Mesothelial cell of epicardium (in vitro differentiated cells): ENCODE measurements around the gene ANAPC2. TPM values are rescaled to one million over a fixed set of nuclear protein-coding genes. Genes with fewer than 3 reads are reported as not detected.

Experiments used
- DNase-seq, 2 experiments: peaks; one replicate each; pipeline ENCODE4 v3.0.0; 2021; ENCODE audit warnings: low spot score in 2 of 2; ENCODE audit not compliant: unreplicated experiment in 2 of 2
- H3K27ac Mint-ChIP-seq: 2 replicates; pipeline ENCODE4 v1.8.0; 2021; ENCODE audit warnings: mixed read lengths
- H3K27me3 Mint-ChIP-seq: 2 replicates; pipeline ENCODE4 v1.8.0; 2021; ENCODE audit warnings: low read depth, mixed read lengths
- H3K36me3 Mint-ChIP-seq: 2 replicates; pipeline ENCODE4 v1.8.0; 2021; ENCODE audit warnings: mixed read lengths
- H3K4me1 Mint-ChIP-seq: 2 replicates; pipeline ENCODE4 v1.8.0; 2021; ENCODE audit warnings: mixed read lengths
- H3K4me3 Mint-ChIP-seq: 2 replicates; pipeline ENCODE4 v1.8.0; 2021; ENCODE audit warnings: mild to moderate bottlenecking, moderate library complexity, mixed read lengths
- H3K9me3 Mint-ChIP-seq: 2 replicates; pipeline ENCODE4 v1.8.0; 2021; ENCODE audit warnings: mixed read lengths
- microRNA-seq: library from miRNA; unstranded; fragments of <30 nt; microRNA quantifications from one replicate; pipeline ENCODE4 v1.2.0, GENCODE V29; 2021; ENCODE audit warnings: inconsistent platforms, mixed read lengths
- total RNA-seq: library from RNA; stranded (reverse); gene quantifications from 3 replicates; pipeline ENCODE4 v1.2.1, GENCODE V29; 2021
- TF ChIP-seq, protein P1 (sequence below): fragments of 200-600 bp; sonication (generic); IDR thresholded peaks from one replicate; pipeline ENCODE4 v1.5.0; 2021; ENCODE audit warnings: antibody characterized with exemption; ENCODE audit not compliant: unreplicated experiment

Gene ANAPC2
- total RNA-seq, 1 donor from 2014 or later, result 89.3 TPM

DNA sequence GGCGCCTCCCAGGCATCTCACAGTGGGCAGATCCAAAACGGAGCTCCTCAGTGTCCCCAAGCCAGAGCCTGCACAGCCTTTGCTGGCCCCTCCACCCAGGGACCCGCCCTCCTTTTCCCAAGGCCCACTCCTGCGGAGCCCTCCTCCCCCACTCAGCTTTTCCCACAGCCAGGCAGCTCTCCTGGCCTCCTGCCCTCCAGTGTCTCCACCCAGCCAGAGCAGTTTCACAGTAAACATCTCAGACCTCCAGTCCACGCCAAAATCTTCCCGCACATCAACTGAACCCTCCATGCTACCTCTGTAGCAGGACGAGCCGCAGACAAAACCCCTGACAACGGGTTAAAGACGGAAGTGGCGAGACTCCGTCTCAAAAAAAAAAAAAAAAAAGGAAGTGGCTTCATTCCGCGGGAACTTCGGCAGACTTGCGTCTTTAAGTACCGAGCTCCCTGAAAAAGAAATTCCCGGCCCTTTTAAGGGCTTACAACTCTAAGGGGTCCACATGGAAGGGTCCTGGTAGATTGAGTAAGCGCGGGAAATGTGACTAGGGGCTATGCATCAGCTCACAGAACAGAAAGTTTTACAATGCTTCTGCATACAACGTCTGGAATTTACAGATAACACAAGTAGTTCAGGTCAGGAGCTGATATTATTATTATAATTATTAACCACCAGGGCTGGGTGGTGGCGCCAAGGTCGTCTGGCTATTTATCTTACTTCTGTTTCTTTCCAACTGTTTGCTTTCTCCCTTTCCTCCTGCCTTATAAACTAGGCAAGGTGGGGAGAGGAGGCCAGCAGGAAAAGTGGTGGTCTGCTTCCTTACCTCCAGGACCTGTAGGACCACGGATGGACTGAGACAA, 60.8 kb downstream of the ANAPC2 start:
- Mint-ChIP-seq H3K4me3 (peak overlapping the region; percentile 83), H3K36me3 (peaks cover 2% of the 10 kb centered on the region), H3K4me1 (peaks cover 21% of the 10 kb centered on the region), H3K9me3 (no peaks in the 10 kb centered on the region), H3K27me3 (peaks cover 5% of the 10 kb centered on the region), H3K27ac (peak overlapping the region; percentile 19)
- TF ChIP-seq, protein P1, sequence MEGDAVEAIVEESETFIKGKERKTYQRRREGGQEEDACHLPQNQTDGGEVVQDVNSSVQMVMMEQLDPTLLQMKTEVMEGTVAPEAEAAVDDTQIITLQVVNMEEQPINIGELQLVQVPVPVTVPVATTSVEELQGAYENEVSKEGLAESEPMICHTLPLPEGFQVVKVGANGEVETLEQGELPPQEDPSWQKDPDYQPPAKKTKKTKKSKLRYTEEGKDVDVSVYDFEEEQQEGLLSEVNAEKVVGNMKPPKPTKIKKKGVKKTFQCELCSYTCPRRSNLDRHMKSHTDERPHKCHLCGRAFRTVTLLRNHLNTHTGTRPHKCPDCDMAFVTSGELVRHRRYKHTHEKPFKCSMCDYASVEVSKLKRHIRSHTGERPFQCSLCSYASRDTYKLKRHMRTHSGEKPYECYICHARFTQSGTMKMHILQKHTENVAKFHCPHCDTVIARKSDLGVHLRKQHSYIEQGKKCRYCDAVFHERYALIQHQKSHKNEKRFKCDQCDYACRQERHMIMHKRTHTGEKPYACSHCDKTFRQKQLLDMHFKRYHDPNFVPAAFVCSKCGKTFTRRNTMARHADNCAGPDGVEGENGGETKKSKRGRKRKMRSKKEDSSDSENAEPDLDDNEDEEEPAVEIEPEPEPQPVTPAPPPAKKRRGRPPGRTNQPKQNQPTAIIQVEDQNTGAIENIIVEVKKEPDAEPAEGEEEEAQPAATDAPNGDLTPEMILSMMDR, result no peak
- no peak for DNase-seq

DNA sequence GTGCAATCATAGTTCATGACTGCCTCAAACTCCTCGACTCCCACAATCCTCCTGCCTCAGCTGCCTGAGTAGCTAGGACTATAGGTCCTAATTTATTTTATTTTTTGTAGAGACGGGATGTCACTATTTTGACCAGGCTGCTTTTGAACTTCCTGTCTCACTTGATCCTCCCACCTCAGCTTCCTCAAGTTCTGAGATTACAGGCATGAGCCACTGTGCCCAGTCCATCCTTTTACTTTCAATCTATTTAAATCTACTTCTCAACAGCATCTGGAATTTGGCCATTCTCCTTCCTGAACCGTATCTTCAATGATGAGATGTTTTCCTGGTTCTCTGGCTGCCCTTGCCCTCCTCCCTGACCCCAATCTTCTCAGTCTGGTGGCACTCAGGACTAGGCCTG, 61.6 kb downstream of the ANAPC2 start:
- Mint-ChIP-seq H3K27ac (peak overlapping the region; percentile 19), H3K9me3 (no peaks in the 10 kb centered on the region), H3K4me3 (no peak overlapping the region), H3K36me3 (peaks cover 2% of the 10 kb centered on the region), H3K4me1 (peaks cover 23% of the 10 kb centered on the region), H3K27me3 (peaks cover 3% of the 10 kb centered on the region)
- no peak for DNase-seq
- TF ChIP-seq, protein P1, result no peak

Small RNA genes lying within 50 kb of the gene (microRNA-seq; reads per million reads assigned to microRNA genes)
- gene MIR3621, result not detected

Other genes with a start within 250 kb of the ANAPC2 start
- gene FBXW5, start 243.8 kb downstream of the ANAPC2 start, total RNA-seq, result 58.9 to 62.3 TPM (median 59.8 TPM) in 3 replicates
- gene C8G, start 243.3 kb downstream of the ANAPC2 start, total RNA-seq, result 1.5 to 2.5 TPM (median 1.5 TPM) in 3 replicates
- 13.3 to 15.9 TPM (median 13.8 TPM) in 3 replicates for gene LCN12, start 236.3 kb downstream of the ANAPC2 start, total RNA-seq
- gene PTGDS, start 211.1 kb downstream of the ANAPC2 start, total RNA-seq, result 52.6 to 58.0 TPM (median 53.5 TPM) in 3 replicates
- 4.7 to 5.7 TPM (median 5.5 TPM) in 3 replicates for gene LCNL1, start 205.6 kb downstream of the ANAPC2 start, total RNA-seq
- gene PAXX, start 196.1 kb downstream of the ANAPC2 start, total RNA-seq, result 51.1 to 58.3 TPM (median 53.1 TPM) in 3 replicates
- 1.5 to 2.9 TPM (median 1.7 TPM) in 3 replicates for gene CLIC3, start 192.0 kb downstream of the ANAPC2 start, total RNA-seq
- 57.7 to 59.3 TPM (median 58.7 TPM) in 3 replicates for gene ABCA2, start 160.3 kb downstream of the ANAPC2 start, total RNA-seq
- gene FUT7, start 156.5 kb downstream of the ANAPC2 start, total RNA-seq, result 0.09 to 0.13 TPM in 2 of 3 replicates, not detected in the other
- gene NPDC1, start 142.4 kb downstream of the ANAPC2 start, total RNA-seq, result 75.8 to 84.0 TPM (median 77.9 TPM) in 3 replicates
- 4.8 to 6.3 TPM (median 5.2 TPM) in 3 replicates for gene ENTPD2, start 134.5 kb downstream of the ANAPC2 start, total RNA-seq
- 5.7 to 6.2 TPM (median 5.9 TPM) in 3 replicates for gene SAPCD2, start 118.0 kb downstream of the ANAPC2 start, total RNA-seq
- gene UAP1L1, start 111.0 kb downstream of the ANAPC2 start, total RNA-seq, result 4.6 to 5.7 TPM (median 5.5 TPM) in 3 replicates
- 61.1 to 65.1 TPM (median 61.2 TPM) in 3 replicates for gene MAN1B1, start 101.6 kb downstream of the ANAPC2 start, total RNA-seq
- 149 to 159 TPM (median 157 TPM) in 3 replicates for gene DPP7, start 73.8 kb downstream of the ANAPC2 start, total RNA-seq
- gene GRIN1, start 49.4 kb downstream of the ANAPC2 start, total RNA-seq, result 0.58 to 0.99 TPM (median 0.64 TPM) in 3 replicates
- gene LRRC26, start 18.5 kb downstream of the ANAPC2 start, total RNA-seq, result not detected in 3 replicates
- not detected in 3 replicates for gene TMEM210, start 16.5 kb downstream of the ANAPC2 start, total RNA-seq
- 40.9 to 43.8 TPM (median 42.8 TPM) in 3 replicates for gene SSNA1, start 116 bp upstream of the ANAPC2 start, total RNA-seq
- 16.7 to 18.5 TPM (median 17.6 TPM) in 3 replicates for gene TPRN, start 12.2 kb upstream of the ANAPC2 start, total RNA-seq
- gene TMEM203, start 17.1 kb upstream of the ANAPC2 start, total RNA-seq, result 32.7 to 35.5 TPM (median 33.0 TPM) in 3 replicates
- gene NDOR1, start 17.1 kb upstream of the ANAPC2 start, total RNA-seq, result 22.4 to 24.3 TPM (median 23.5 TPM) in 3 replicates
- gene RNF208, start 33.7 kb upstream of the ANAPC2 start, total RNA-seq, result 13.6 to 16.0 TPM (median 13.9 TPM) in 3 replicates
- gene CYSRT1, start 36.6 kb upstream of the ANAPC2 start, total RNA-seq, result 1.5 to 1.9 TPM (median 1.7 TPM) in 3 replicates
- 0.16 to 0.41 TPM (median 0.29 TPM) in 3 replicates for gene RNF224, start 38.9 kb upstream of the ANAPC2 start, total RNA-seq
- 0.23 to 0.27 TPM in 2 of 3 replicates, not detected in the other for gene SLC34A3, start 42.3 kb upstream of the ANAPC2 start, total RNA-seq
- 146 to 152 TPM (median 148 TPM) in 3 replicates for gene TUBB4B, start 52.7 kb upstream of the ANAPC2 start, total RNA-seq
- 0.18 to 0.29 TPM in 2 of 3 replicates, not detected in the other for gene STPG3, start 62.7 kb upstream of the ANAPC2 start, total RNA-seq
- gene NELFB, start 66.8 kb upstream of the ANAPC2 start, total RNA-seq, result 51.6 to 54.8 TPM (median 53.3 TPM) in 3 replicates
- gene TOR4A, start 89.2 kb upstream of the ANAPC2 start, total RNA-seq, result 5.7 to 6.5 TPM (median 6.5 TPM) in 3 replicates
- 7.4 to 9.6 TPM (median 9.2 TPM) in 3 replicates for gene NRARP, start 113.7 kb upstream of the ANAPC2 start, total RNA-seq
- gene EXD3, start 234.6 kb upstream of the ANAPC2 start, total RNA-seq, result 37.2 to 38.2 TPM (median 37.3 TPM) in 3 replicates
- 19.9 to 22.1 TPM (median 21.4 TPM) in 3 replicates for gene NOXA1, start 234.8 kb upstream of the ANAPC2 start, total RNA-seq